ENCODE data around the gene C3orf52.

C3orf52 gene

GRCh38 chr3:112124907-112125607 is 38.9 kb downstream of the C3orf52 start:
- TF ChIP-seq CTCF (IDR thresholded peaks at IDR 0.05; ENCODE audit: extremely low read depth, insufficient read depth, missing control alignments): no peak
- DNase-seq (ENCODE audit: low spot score): no peak
- in situ Hi-C loops (cut with MboI; ENCODE audit: low pct_unique_long_range_greater_than_20kb, low sequenced_read_pairs, unreplicated experiment): loop anchor here (25.0 kb wide), 1 partner anchor 862 kb away; the partner anchor contains the start of genes CD200R1 and GTPBP8

GRCh38 chr3:112126511-112126911 is 40.3 kb downstream of the C3orf52 start:
- no peak for DNase-seq (ENCODE audit: low spot score)
- in situ Hi-C loops (cut with MboI; ENCODE audit: low pct_unique_long_range_greater_than_20kb, low sequenced_read_pairs, unreplicated experiment): no loop called here
- TF ChIP-seq CTCF (IDR thresholded peaks at IDR 0.05; ENCODE audit: extremely low read depth, insufficient read depth, missing control alignments): no peak

GRCh38 chr3:112127522-112128494 is 41.6 kb downstream of the C3orf52 start:
- in situ Hi-C loops (cut with MboI; ENCODE audit: low pct_unique_long_range_greater_than_20kb, low sequenced_read_pairs, unreplicated experiment): no loop called here
- no peak for TF ChIP-seq CTCF (IDR thresholded peaks at IDR 0.05; ENCODE audit: extremely low read depth, insufficient read depth, missing control alignments)
- no peak for DNase-seq (ENCODE audit: low spot score)

GRCh38 chr3:112128843-112129727 is 42.9 kb downstream of the C3orf52 start:
- peak; percentile 28 for DNase-seq (ENCODE audit: low spot score)
- in situ Hi-C loops (cut with MboI; ENCODE audit: low pct_unique_long_range_greater_than_20kb, low sequenced_read_pairs, unreplicated experiment): no loop called here
- TF ChIP-seq CTCF (IDR thresholded peaks at IDR 0.05; ENCODE audit: extremely low read depth, insufficient read depth, missing control alignments): no peak

GRCh38 chr3:112129925-112130637 is 43.9 kb downstream of the C3orf52 start:
- DNase-seq (ENCODE audit: low spot score): no peak
- in situ Hi-C loops (cut with MboI; ENCODE audit: low pct_unique_long_range_greater_than_20kb, low sequenced_read_pairs, unreplicated experiment): loop anchor here (10.0 kb wide), 1 partner anchor 165 kb away; the partner anchor contains the start of gene SLC9C1

More at GRCh38 chr3:112129925-112130637, 43.9 kb downstream of the C3orf52 start:
- TF ChIP-seq CTCF (IDR thresholded peaks at IDR 0.05; ENCODE audit: extremely low read depth, insufficient read depth, missing control alignments): no peak
